Fibroblast of skin of scalp (primary cell): ENCODE measurements around the gene CA10.

Source experiments
- DNase-seq: peaks from one replicate; pipeline ENCODE4 v3.0.0-alpha.2; 2013

Gene CA10

GRCh38 chr17:51636291-51636690 is 522.2 kb downstream of the CA10 start:
- DNase-seq = no peak

DNA sequence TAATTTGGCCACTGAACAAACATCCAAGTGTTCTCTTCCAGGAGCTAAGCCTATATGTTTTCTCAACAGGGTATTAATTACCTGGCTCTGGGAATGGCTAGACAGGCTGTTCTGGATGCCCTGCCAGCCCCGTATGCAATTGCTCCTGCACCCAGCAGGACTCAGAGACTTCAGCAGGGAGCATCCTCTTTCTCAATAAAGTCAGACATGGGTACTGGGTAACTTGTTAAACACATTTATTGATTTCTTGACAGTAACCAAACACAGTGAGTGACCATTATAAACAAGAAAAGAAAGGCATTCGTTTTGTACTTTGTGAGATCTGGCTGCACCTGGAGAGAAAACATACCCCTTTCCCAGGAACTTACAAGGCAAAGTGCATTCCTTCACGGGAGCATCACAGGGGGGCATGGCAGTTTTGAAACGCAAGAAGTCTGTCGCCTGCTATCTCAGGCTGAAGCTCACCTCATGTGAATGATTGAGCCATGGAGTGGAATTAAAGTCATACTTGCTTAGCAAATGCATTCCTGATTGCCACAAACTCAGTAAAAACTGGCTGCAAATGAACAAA is 528.3 kb downstream of the CA10 start:
- DNase-seq = no peak

DNA sequence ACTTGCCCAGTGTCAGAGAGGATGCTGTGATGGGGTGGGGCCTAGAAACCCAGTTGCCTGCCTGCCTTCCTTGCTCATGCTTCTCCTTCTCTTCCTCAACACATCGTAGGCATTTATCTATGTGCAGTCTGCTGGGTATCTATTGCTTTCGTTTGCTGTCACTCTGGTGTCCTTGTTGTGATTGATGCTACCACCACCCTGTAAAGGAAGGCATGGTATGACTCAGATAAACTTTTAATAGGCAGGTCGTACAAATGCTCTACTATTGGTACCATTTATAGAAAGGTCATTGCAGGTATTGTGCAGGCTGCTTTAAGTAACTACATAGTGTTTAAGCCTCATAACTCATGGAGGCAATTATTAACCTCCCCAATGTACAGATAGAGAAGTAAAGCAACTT is 529.3 kb downstream of the CA10 start:
- DNase-seq = no peak

DNA sequence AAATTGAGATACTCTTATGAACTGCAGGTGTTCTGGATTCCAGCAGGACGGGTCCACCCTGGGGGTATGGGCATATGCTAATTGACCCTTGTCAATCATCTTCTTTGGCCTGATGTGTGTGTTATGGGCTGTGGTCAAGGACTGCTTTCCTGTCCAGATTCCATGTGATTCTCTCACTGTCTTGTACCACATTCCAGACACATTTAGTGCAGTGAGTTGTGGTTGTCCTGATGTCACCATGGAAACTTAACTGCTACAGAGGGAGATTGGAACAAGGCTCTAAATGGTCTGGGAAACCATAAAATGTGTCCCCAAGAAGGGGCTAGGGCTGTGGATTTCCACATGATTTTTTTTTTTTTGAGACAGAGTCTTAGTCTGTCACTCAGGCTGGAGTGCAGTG is 530.7 kb downstream of the CA10 start:
- no peak for DNase-seq

GRCh38 chr17:51618476-51618875 is 540.0 kb downstream of the CA10 start:
- DNase-seq = no peak

- DNase-seq = no peak
These were observed 540.5 kb downstream of the CA10 start for GRCh38 chr17:51617986-51618385.

DNA sequence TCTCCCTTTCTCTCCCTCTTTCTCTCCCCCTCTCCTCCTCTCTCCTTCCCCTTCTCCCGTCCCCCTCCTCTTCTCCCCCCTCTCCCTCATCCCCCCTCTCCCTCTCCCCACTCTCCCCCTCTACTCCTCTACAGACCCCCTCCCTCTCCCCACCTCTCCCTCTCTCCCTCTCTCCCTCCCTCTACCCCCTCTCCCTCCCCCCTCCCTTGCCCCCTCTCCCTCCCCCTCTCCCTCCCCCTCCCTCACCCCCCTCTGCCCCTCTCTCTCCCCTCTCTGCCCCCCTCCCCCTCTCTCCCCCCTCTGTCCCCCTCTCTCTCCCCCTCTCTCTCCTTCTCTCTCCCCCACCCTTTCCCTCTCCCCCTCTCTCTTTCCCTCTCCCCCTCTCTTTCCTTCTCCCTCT is 545.3 kb downstream of the CA10 start:
- no peak for DNase-seq

GRCh38 chr17:51612692-51613091 is 545.8 kb downstream of the CA10 start:
- no peak for DNase-seq

DNA sequence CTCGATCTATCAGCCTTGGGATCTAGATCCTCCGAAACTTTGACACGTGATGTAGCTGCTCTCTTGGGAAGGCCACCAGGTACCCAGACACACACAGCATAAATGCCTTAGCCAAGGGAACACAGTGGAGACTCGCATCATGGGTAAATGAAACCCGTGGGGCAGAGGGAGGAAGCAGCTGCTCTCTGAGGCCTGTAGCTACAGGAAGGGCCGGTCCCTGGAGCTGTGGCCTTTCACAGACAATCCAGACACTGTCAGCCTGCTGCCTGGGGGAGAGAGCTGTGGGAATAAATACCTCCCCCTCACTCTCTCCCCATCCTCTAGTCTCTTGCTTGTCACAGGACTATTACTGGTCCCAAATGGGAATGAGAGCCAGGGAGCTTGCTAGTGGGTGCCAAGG is 546.9 kb downstream of the CA10 start:
- no peak for DNase-seq

DNA sequence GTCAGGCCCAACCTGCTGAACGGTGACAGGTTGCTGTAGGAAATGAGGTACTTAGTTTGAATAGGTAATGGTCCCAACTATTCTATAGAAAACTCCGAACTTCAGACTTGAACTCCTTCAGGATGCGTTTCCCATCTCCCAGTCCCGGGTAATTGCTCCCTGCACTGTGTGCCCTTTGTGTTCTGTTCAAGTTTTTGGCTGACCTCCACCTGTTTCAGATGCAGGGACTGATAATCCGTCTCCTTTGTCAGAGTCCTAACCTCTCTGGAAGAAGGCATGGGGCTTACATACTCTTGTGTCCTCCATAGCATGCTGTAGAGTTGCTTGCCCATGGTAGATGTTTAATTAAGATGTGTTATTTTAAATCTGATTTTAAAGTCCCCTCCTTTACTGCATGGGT is 547.7 kb downstream of the CA10 start:
- DNase-seq = no peak

DNA sequence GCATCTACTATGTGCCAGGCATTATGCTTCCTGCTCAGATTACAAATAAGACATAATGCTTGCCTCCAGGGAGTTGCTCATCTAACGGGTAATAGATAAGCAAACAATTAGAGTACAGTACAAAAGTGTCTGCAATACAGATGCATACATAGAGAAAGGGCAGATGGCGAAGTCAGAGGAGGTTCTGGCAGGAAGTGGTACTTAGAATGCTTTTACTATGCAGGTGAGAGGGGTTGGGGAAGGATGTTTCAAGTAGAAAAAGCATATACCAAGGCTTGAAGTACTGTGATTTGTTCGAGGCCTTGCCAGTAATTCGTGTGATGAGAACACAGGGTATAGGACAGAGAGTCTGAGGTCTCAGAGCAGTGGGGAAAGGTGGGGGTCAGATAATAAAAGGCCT is 548.4 kb downstream of the CA10 start:
- no peak for DNase-seq

- DNase-seq = no peak
These were observed 550.1 kb downstream of the CA10 start for GRCh38 chr17:51608251-51608933.

DNA sequence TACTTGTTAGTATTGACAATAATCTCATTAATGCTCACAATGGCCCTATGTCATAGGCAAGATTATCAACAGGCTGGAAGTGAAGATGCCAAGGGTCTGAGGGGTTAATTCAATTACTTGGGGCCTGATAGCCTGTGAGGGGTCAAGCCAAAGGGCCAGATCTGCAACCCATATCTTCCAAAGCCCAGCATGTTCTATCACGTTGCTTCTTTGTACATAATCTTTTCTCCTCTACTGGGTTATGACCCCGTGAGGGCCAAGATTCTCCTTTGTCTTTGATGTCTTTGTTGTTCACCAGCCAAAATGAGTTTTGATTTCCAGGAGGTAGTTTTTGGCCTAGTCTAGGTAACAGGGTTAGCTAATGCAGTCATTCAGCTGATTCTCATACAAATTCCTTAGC is 551.0 kb downstream of the CA10 start:
- no peak for DNase-seq

GRCh38 chr17:51604299-51605020 is 554.1 kb downstream of the CA10 start:
- DNase-seq = no peak

DNA sequence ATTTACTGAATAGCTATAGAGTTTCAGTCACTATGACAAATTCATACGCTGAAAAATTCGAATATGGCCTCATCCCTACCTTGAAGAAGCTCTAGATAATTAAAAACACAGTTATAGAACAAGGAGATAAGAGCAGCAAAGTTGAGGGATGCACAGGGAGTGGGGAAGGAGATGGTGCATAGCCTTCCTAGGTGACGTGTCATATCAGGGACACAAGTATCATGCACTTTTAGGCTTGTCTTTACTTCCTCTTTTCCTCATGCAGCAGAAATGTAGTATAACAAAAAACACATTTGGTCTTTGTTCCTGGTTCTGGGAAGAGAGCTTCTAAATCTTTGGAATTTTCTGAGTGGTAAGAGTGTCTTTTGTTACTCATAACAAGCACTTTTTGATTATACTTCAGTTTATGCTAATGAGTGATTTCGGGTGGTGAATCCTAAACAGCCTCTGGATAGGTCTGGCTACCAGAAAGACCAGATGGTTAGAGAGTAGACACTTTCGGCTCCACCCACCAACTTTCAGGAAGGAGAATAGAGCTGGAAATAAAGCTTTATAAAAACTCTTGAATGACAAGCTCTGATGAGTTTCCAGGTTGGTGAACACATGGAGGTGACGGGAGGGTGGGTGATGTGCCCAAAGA is 556.8 kb downstream of the CA10 start:
- no peak for DNase-seq

- DNase-seq = no peak
These were observed 559.7 kb downstream of the CA10 start for GRCh38 chr17:51598824-51599223.

- no peak for DNase-seq
These were observed 561.2 kb downstream of the CA10 start for GRCh38 chr17:51597345-51597744.

DNA sequence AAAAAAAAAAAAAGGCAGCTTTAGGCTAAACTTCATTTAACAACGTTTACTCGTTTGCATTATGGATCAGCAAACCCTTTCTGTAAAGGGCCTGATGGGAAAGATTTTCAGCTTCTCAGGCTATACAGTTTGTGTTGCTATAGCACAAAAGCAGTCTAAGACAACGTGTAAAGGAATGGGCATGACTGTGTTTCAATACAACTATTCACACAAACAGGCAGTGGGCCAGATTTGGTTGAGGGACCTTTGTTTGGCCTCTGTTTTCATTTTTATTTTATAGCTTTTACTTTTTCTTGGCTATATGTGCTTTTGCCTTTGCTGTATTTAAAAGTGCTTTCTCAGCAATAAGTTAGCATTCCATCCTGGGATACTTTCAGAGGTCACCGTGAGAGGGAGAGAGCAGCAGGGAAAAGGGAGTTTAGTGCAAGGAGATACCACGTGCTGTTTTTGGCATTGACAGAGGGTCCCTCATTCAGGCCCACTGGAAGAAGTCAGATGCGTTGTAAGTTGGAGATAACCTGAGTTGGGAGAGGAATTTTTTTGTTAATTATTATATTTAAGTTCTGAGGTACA is 562.6 kb downstream of the CA10 start:
- no peak for DNase-seq

DNA sequence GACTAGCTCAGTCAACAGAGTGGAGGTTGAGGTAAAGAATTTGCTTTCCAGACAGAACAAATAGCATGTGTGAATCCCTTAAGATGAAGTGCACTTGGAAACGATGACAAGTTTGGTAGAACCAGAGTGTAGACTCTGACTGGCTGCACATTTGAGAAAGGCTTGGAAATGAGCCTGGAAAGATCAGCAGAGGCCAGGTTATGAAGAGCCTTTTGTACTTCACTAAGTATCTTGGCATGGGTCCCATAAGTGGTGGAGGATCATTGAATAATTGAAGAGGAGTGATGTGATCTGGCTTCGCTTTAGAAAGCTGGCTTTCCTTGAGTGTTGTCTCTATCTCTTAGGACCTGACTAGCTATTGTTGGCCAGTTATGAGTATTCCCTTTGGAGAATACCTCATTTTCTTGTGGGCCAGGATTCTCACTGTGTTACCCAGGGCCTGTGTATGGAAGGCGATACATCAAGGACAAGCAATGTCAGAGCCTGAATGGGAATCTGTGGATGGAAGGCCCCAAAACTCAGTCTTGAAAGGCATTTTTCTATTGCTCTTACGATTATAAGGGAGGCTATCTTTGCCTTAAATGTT is 568.4 kb downstream of the CA10 start:
- no peak for DNase-seq

GRCh38 chr17:51588063-51588462 is 570.5 kb downstream of the CA10 start:
- no peak for DNase-seq

DNA sequence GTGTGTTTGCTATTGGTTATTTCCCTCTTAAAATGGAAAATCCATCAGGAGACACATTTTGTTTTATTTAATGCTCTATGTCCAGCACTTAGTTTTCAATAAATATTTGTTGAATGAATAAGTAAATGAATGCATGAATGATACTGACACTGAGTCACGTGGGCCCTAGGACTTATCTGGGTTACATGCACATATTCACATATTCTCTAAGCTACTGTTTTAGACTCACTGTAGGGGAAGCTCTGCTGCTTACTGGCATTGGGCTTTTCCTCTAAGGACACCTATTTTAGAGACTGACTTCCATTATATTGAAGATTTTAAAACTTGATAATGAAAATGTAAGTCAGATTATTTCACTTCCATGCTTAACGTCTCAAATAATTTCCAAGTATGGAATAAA is 571.0 kb downstream of the CA10 start:
- DNase-seq = no peak

DNA sequence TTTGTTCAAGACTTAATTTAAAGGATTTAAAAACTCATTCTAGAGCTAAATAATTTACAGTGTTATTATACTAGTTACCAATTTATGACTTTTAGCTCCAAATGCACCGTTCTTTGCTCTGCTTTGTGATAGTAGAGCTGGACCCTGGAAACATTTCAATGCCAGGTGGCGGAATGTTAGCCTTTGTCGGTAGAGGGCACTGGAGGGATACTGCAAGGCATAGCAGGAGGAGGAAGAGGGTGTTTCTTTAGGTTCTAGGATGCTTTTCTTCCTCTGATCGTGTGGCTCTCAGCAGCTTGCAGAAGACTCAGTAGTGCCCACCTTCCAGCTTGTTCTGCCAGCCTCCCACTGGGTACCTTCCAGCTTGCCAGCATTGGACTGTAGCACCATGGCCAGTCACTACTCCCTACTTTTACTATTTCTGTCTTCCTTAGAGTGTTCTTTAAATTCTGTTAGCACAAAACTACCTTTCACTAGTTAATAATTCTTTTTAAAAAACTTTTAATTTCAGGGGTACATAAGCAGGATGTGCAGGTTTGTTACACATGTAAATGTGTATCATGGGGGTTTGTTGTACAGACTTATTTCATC is 572.9 kb downstream of the CA10 start:
- no peak for DNase-seq

DNA sequence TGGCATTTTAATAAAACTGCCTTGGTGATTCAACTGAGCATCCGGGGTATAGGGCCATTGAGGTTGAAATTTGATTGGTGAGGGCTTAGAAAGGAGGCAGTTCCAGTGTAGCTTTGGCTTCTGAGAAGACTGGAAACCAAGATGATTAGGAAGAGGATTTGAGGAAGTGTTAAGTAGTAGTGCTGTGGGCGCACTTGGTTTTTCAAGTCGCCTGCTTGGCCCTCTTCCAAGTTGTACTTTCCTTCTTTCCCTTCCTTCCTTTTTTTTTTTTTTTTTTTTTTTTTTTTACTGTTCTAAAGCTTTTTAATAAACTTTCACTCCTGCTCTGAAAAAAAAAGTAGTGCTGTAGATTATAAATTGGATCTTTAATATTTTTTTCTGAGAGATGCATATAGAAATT is 577.6 kb downstream of the CA10 start:
- no peak for DNase-seq
